HEK293 (cell line): ENCODE results near the gene HTR3B.

ENCODE experiments used
- CTCF ChIA-PET: fragments of 350-600 bp; formaldehyde crosslinking; extraction: SDS; loops from one replicate; lab custom pipeline; 2021; ENCODE audit warnings: antibody characterized with exemption; lab: Yijun Ruan, JAX
- POLR2A ChIA-PET: fragments of 300-600 bp; formaldehyde crosslinking; extraction: SDS; loops from one replicate; lab custom pipeline; 2020; ENCODE audit warnings: antibody characterized with exemption, inconsistent platforms; lab: Yijun Ruan, JAX
- H3K27ac ChIP-seq: fragments of 200-500 bp; sonication (Bioruptor generic); 2 replicates; pipeline ENCODE4 v1.5.1; 2014; ENCODE audit warnings: low read depth, low read length, control low read depth, inconsistent platforms; ENCODE audit errors: extremely low read depth
- H3K36me3 ChIP-seq, 2 experiments: fragments of 200-500 bp in 1 of 2; sonication (Bioruptor generic) in 1 of 2; 1 replicate in 1 of 2; 2 replicates in 1 of 2; pipeline ENCODE4 v1.5.1; 2014 to 2017; ENCODE audit warnings: inconsistent platforms in 2 of 2, low read length in 2 of 2; ENCODE audit not compliant: control insufficient read depth in 2 of 2, insufficient read depth in 1 of 2
- H3K4me1 ChIP-seq: fragments of 200-500 bp; sonication (Bioruptor generic); 2 replicates; pipeline ENCODE4 v1.5.1; 2014; ENCODE audit warnings: mild to moderate bottlenecking, low read length, inconsistent platforms; ENCODE audit not compliant: control insufficient read depth, insufficient read depth
- H3K4me3 ChIP-seq: 2 replicates; pipeline ENCODE4 v1.5.1; 2011; ENCODE audit warnings: low read depth, mild to moderate bottlenecking, control low read depth, low read length, moderate library complexity
- H3K9me3 ChIP-seq: fragments of 200-500 bp; sonication (Bioruptor generic); 2 replicates; pipeline ENCODE4 v1.5.1; 2014; ENCODE audit warnings: low read depth, low read length, inconsistent platforms; ENCODE audit not compliant: control insufficient read depth, insufficient read depth
- BCL11B ChIP-seq: fragments of 450-650 bp; formaldehyde crosslinking; IDR thresholded peaks from 2 replicates; pipeline ENCODE4 v1.5.1; 2016; ENCODE audit warnings: low read depth, missing biosample characterization, missing genetic modification characterization
- KLF10 ChIP-seq: fragments of 450-650 bp; IDR thresholded peaks from 2 replicates; pipeline ENCODE4 v1.5.1; 2018; ENCODE audit warnings: missing biosample characterization, mild to moderate bottlenecking, missing genetic modification characterization
- MEIS1 ChIP-seq: sonication (generic); formaldehyde crosslinking; IDR thresholded peaks from 2 replicates; pipeline ENCODE4 v1.8.1; 2022; ENCODE audit warnings: missing genetic modification reagents, mild to moderate bottlenecking, borderline replicate concordance
- PRDM6 ChIP-seq: fragments of 450-650 bp; formaldehyde crosslinking; IDR thresholded peaks from 2 replicates; pipeline ENCODE4 v1.5.1; 2017; ENCODE audit warnings: missing biosample characterization, missing genetic modification characterization
- REPIN1 ChIP-seq: fragments of 450-650 bp; formaldehyde crosslinking; IDR thresholded peaks from 2 replicates; pipeline ENCODE4 v1.5.1; 2017; ENCODE audit warnings: missing biosample characterization, missing genetic modification characterization, low read depth
- WT1 ChIP-seq: fragments of 450-650 bp; formaldehyde crosslinking; IDR thresholded peaks from 2 replicates; pipeline ENCODE4 v1.5.1; 2016; ENCODE audit warnings: missing biosample characterization, missing genetic modification characterization
- ZBTB11 ChIP-seq: fragments of 450-650 bp; formaldehyde crosslinking; conservative IDR thresholded peaks from 2 replicates; pipeline ENCODE4 v1.5.1; 2016; ENCODE audit warnings: low read depth, missing biosample characterization, missing genetic modification characterization
- ZFHX2 ChIP-seq: fragments of 450-650 bp; formaldehyde crosslinking; conservative IDR thresholded peaks from 2 replicates; pipeline ENCODE4 v1.5.1; 2016; ENCODE audit warnings: missing biosample characterization, missing genetic modification characterization
- ZFP69B ChIP-seq: fragments of 450-650 bp; formaldehyde crosslinking; IDR thresholded peaks from 2 replicates; pipeline ENCODE4 v1.5.1; 2016; ENCODE audit warnings: missing biosample characterization, missing genetic modification characterization
- ZNF10 ChIP-seq: fragments of 450-650 bp; formaldehyde crosslinking; IDR thresholded peaks from 2 replicates; pipeline ENCODE4 v1.5.1; 2017; ENCODE audit warnings: missing biosample characterization, missing genetic modification characterization
- ZNF140 ChIP-seq: fragments of 450-650 bp; formaldehyde crosslinking; IDR thresholded peaks from 2 replicates; pipeline ENCODE4 v1.5.1; 2016; ENCODE audit warnings: missing biosample characterization, missing genetic modification characterization
- ZNF146 ChIP-seq: fragments of 450-650 bp; formaldehyde crosslinking; IDR thresholded peaks from 2 replicates; pipeline ENCODE4 v1.5.1; 2016; ENCODE audit warnings: missing biosample characterization, missing genetic modification characterization
- ZNF157 ChIP-seq: fragments of 450-650 bp; formaldehyde crosslinking; IDR thresholded peaks from 2 replicates; pipeline ENCODE4 v1.5.1; 2016; ENCODE audit warnings: missing biosample characterization, missing genetic modification characterization
- ZNF292 ChIP-seq: fragments of 450-650 bp; formaldehyde crosslinking; IDR thresholded peaks from 2 replicates; pipeline ENCODE4 v1.5.1; 2016; ENCODE audit warnings: low read depth, missing biosample characterization, missing genetic modification characterization, borderline replicate concordance
- ZNF488 ChIP-seq: fragments of 450-650 bp; formaldehyde crosslinking; IDR thresholded peaks from 2 replicates; pipeline ENCODE4 v1.5.1; 2016; ENCODE audit warnings: missing biosample characterization, missing genetic modification characterization
- ZNF513 ChIP-seq: fragments of 450-650 bp; IDR thresholded peaks from 2 replicates; pipeline ENCODE4 v1.5.1; 2018; ENCODE audit warnings: missing biosample characterization, missing genetic modification characterization
- ZNF548 ChIP-seq: fragments of 450-650 bp; formaldehyde crosslinking; IDR thresholded peaks from 2 replicates; pipeline ENCODE4 v1.5.1; 2016; ENCODE audit warnings: missing biosample characterization, missing genetic modification characterization
- ZNF549 ChIP-seq: fragments of 450-650 bp; IDR thresholded peaks from 2 replicates; pipeline ENCODE4 v1.5.1; 2018; ENCODE audit warnings: missing biosample characterization, missing genetic modification characterization, mild to moderate bottlenecking, inconsistent platforms, moderate library complexity
- ZNF600 ChIP-seq: fragments of 450-650 bp; formaldehyde crosslinking; IDR thresholded peaks from 2 replicates; pipeline ENCODE4 v1.5.1; 2016; ENCODE audit warnings: missing biosample characterization, missing genetic modification characterization
- ZNF664 ChIP-seq: fragments of 450-650 bp; formaldehyde crosslinking; IDR thresholded peaks from 2 replicates; pipeline ENCODE4 v1.5.1; 2016; ENCODE audit warnings: missing biosample characterization, missing genetic modification characterization
- ZNF677 ChIP-seq: fragments of 450-650 bp; IDR thresholded peaks from 2 replicates; pipeline ENCODE4 v1.5.0; 2018; ENCODE audit warnings: missing biosample characterization, mild to moderate bottlenecking, missing genetic modification characterization, moderate library complexity
- ZNF692 ChIP-seq: fragments of 450-650 bp; formaldehyde crosslinking; IDR thresholded peaks from 2 replicates; pipeline ENCODE4 v1.5.1; 2016; ENCODE audit warnings: missing biosample characterization, missing genetic modification characterization
- TF ChIP-seq, protein P1 (sequence below): fragments of 450-650 bp; formaldehyde crosslinking; optimal IDR thresholded peaks from 2 replicates; pipeline ENCODE3; 2016; ENCODE audit warnings: missing biosample characterization, mild to moderate bottlenecking, missing genetic modification characterization
- TF ChIP-seq, protein P2 (sequence below): fragments of 450-650 bp; formaldehyde crosslinking; IDR thresholded peaks from 2 replicates; pipeline ENCODE4 v1.5.1; 2017; ENCODE audit warnings: missing biosample characterization, missing genetic modification characterization

Gene HTR3B

DNA sequence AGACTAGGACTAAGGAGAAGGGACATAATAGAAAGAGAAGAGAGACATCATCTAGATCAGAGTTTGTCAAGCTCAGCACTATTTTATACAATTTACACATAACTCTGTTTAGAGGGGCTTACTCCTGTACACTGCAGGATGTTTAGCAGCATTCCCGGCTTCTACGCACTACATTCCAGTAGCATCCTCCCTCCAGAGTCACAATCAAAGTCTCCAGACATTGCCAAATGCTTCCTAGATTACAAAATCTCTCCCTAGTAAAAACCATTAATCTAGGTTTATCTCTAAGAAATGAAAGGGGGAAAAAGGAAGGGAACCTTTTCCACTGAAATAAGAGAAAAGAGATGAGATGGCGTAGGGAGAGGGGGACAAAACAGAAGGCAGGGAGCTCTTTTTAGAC, 33.3 kb upstream of the HTR3B start:
- CTCF ChIA-PET: interaction anchor here (1.9 kb wide), 1 partner anchor 65 kb away, joined by 8 read pairs; no protein-coding TSS in a partner anchor
- no peak overlapping the region for H3K4me3 ChIP-seq
- no peak for TF ChIP-seq ZNF292 (tag by site-specific recombination)
- TF ChIP-seq ZNF10 (tag by site-specific recombination): no peak
- no peak for TF ChIP-seq REPIN1 (tag by site-specific recombination)
- TF ChIP-seq ZNF146: no peak
- no peak for TF ChIP-seq ZNF157 (tag by site-specific recombination)
- no peak for TF ChIP-seq ZNF677 (tag by site-specific recombination)
- no peak for TF ChIP-seq ZBTB11 (tag by site-specific recombination)
- no peak for TF ChIP-seq ZNF548 (tag by site-specific recombination)
- TF ChIP-seq WT1: no peak
- TF ChIP-seq ZNF600 (tag by site-specific recombination): no peak
- no peak for TF ChIP-seq ZNF549 (tag by site-specific recombination)
- TF ChIP-seq, protein P1, sequence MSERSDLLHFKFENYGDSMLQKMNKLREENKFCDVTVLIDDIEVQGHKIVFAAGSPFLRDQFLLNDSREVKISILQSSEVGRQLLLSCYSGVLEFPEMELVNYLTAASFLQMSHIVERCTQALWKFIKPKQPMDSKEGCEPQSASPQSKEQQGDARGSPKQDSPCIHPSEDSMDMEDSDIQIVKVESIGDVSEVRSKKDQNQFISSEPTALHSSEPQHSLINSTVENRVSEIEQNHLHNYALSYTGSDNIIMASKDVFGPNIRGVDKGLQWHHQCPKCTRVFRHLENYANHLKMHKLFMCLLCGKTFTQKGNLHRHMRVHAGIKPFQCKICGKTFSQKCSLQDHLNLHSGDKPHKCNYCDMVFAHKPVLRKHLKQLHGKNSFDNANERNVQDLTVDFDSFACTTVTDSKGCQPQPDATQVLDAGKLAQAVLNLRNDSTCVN (tag by site-specific recombination): no peak
- no peak for TF ChIP-seq MEIS1 (CRISPR knock-in tag)
- no peak for TF ChIP-seq ZFHX2 (tag by site-specific recombination)
- TF ChIP-seq, protein P2, sequence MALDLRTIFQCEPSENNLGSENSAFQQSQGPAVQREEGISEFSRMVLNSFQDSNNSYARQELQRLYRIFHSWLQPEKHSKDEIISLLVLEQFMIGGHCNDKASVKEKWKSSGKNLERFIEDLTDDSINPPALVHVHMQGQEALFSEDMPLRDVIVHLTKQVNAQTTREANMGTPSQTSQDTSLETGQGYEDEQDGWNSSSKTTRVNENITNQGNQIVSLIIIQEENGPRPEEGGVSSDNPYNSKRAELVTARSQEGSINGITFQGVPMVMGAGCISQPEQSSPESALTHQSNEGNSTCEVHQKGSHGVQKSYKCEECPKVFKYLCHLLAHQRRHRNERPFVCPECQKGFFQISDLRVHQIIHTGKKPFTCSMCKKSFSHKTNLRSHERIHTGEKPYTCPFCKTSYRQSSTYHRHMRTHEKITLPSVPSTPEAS (tag by site-specific recombination): no peak
- no peak for TF ChIP-seq ZNF140 (tag by site-specific recombination)
- TF ChIP-seq BCL11B (tag by site-specific recombination): no peak
- TF ChIP-seq, all 188 proteins: peak for 0
- H3K36me3 ChIP-seq: peaks cover 5 to 47% of the 10 kb centered on the region in 2 experiments; a peak in 2 of 3 replicates
- H3K9me3 ChIP-seq: no peaks in the 10 kb centered on the region
- H3K4me1 ChIP-seq: no peaks in the 10 kb centered on the region
- POLR2A ChIA-PET: no interaction called here
- no peak overlapping the region for H3K27ac ChIP-seq

GRCh38 chr11:113873236-113873626, 31.4 kb upstream of the HTR3B start:
- no peaks in the 10 kb centered on the region for H3K4me1 ChIP-seq
- H3K4me3 ChIP-seq: no peak overlapping the region; the same call in 1 of the 2 replicates
- H3K36me3 ChIP-seq: peaks cover 0 to 31% of the 10 kb centered on the region in 2 experiments; a peak in 2 of 3 replicates
- no peak overlapping the region for H3K27ac ChIP-seq
- no peaks in the 10 kb centered on the region for H3K9me3 ChIP-seq
- POLR2A ChIA-PET: interaction anchor here (0.7 to 1.6 kb wide), 4 partner anchors 9 to 182 kb away, joined by 3 to 8 read pairs (median 6); partner anchors contain the start of gene HTR3A
- CTCF ChIA-PET: interaction anchor here (0.6 to 4.8 kb wide), 4 partner anchors 16 to 281 kb away, joined by 3 to 28 read pairs (median 6); no protein-coding TSS in a partner anchor
- no peak for TF ChIP-seq ZNF488 (tag by site-specific recombination)
- TF ChIP-seq PRDM6 (tag by site-specific recombination): peak; percentile 33; the same call in 1 of the 2 replicates
- no peak for TF ChIP-seq ZFP69B
- no peak for TF ChIP-seq ZNF664 (tag by site-specific recombination)
- TF ChIP-seq ZNF513 (tag by site-specific recombination): no peak
- peak; percentile 41; the same call in 1 of the 2 replicates for TF ChIP-seq ZNF692 (tag by site-specific recombination)
- TF ChIP-seq KLF10: 0 out of 2 replicates have a peak, but pooled peaks have one; percentile 40
